ENCODE measurements around the gene ATXN1. TPM values are rescaled to one million over a fixed set of nuclear protein-coding genes. Genes with fewer than 3 reads are reported as not detected.

The ATXN1 gene
- total and polyA plus RNA-seq, 2 of the 13 experiments (the other 11 are each of a cell fraction or from before 2014, with no cell fraction given): 20.7 to 39.5 TPM

GRCh38 chr6:16331384-16332174 is 429.7 kb downstream of the ATXN1 start:
- ATAC-seq (peak; percentile 87), DNase-seq (ENCODE audit: low spot score) (peak; percentile 71), FAIRE-seq (peak; percentile 76)
- in situ Hi-C loops (cut with HindIII; ENCODE audit: extremely low pct_ligation_motif_present, low pct_unique_long_range_greater_than_20kb) (loop anchor here (5.0 to 25.0 kb wide), 2 partner anchors 431 to 631 kb away; partner anchors contain the start of gene ATXN1), intact Hi-C loops (cut with micrococcal nuclease; ENCODE audit: unreplicated experiment) (loop anchor here (1.0 to 10.0 kb wide), 6 partner anchors 77 to 755 kb away; partner anchors contain the start of gene ATXN1)
- H3K79me2 ChIP-seq (ENCODE audit: insufficient read depth, low read length): no peaks in the 10 kb centered on the region
- H3K9me3 ChIP-seq (ENCODE audit: low read length): no peaks in the 10 kb centered on the region
- peak overlapping the region; percentile 33; the same call in 1 of the 2 replicates for H3K4me2 ChIP-seq (ENCODE audit: low read depth, low read length)
- peaks cover 11 to 13% of the 10 kb centered on the region in 2 experiments for H3K36me3 ChIP-seq (replicated peaks in 1 of 2; ENCODE audit: control insufficient read depth in 1 of 2, insufficient read depth in 2 of 2, low read length in 2 of 2)
- WGBS (ENCODE audit: low lambda C conversion rate): 59% methylated on average over 11 of the region's 11 CpGs
- H3K4me3 ChIP-seq (replicated peaks in 1 of 3; ENCODE audit: insufficient read depth in 1 of 3, low read depth in 2 of 3, low read length in 3 of 3): no peak overlapping the region
- H3K4me1 ChIP-seq (ENCODE audit: insufficient read depth, low read length): peaks cover 7% of the 10 kb centered on the region
- no TSS peak for BruUV-seq (replicated peaks)
- H2AFZ ChIP-seq (ENCODE audit: low read length): no peak overlapping the region
- H3K27ac ChIP-seq (ENCODE audit: extremely low read length, insufficient read depth, low read length): no peak overlapping the region
- ChIA-PET POLR2A (interaction anchor here (1.0 kb wide), 1 partner anchor 431 kb away, joined by 4 read pairs; no protein-coding TSS in a partner anchor), CTCF (ENCODE audit: low intra/inter-chr PET ratio, low total read pairs) (interaction anchor here (0.5 to 1.8 kb wide), 7 partner anchors 15 to 633 kb away, joined by 3 to 10 read pairs (median 4); no protein-coding TSS in a partner anchor)
- H4K20me1 ChIP-seq (ENCODE audit: insufficient read depth, low read length): peaks cover 7% of the 10 kb centered on the region; the same call in 1 of the 2 replicates
- no peak overlapping the region for H3K9ac ChIP-seq (ENCODE audit: insufficient read depth, low read depth, low read length)
- H3K27me3 ChIP-seq (ENCODE audit: control insufficient read depth in 1 of 2, insufficient read depth in 2 of 2, low read length in 2 of 2): no peaks in the 10 kb centered on the region
- TF ChIP-seq, protein P1, sequence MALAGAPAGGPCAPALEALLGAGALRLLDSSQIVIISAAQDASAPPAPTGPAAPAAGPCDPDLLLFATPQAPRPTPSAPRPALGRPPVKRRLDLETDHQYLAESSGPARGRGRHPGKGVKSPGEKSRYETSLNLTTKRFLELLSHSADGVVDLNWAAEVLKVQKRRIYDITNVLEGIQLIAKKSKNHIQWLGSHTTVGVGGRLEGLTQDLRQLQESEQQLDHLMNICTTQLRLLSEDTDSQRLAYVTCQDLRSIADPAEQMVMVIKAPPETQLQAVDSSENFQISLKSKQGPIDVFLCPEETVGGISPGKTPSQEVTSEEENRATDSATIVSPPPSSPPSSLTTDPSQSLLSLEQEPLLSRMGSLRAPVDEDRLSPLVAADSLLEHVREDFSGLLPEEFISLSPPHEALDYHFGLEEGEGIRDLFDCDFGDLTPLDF (CRISPR knock-in tag; IDR thresholded peaks at IDR 0.05): 0 out of 2 replicates have a peak, but pooled peaks have one; percentile 23
- TF ChIP-seq ZNF597 (CRISPR knock-in tag; IDR thresholded peaks at IDR 0.05) (no peak), TBL1XR1 (IDR thresholded peaks at IDR 0.05; ENCODE audit: borderline replicate concordance, low read length, partially characterized antibody) (no peak), ISL2 (CRISPR knock-in tag; IDR thresholded peaks at IDR 0.05) (0 out of 2 replicates have a peak, but pooled peaks have one; percentile 24), HNRNPLL (IDR thresholded peaks at IDR 0.05; ENCODE audit: low read depth, low read length, poor library complexity, severe bottlenecking) (no peak), CHD4 (IDR thresholded peaks at IDR 0.05; ENCODE audit: borderline replicate concordance, low read length) (no peak), ZBTB4 (CRISPR knock-in tag; IDR thresholded peaks at IDR 0.05; ENCODE audit: borderline replicate concordance) (no peak), CEBPG (CRISPR knock-in tag; IDR thresholded peaks at IDR 0.05) (peak; percentile 18; the same call in 1 of the 2 replicates), ZNF607 (CRISPR knock-in tag; IDR thresholded peaks at IDR 0.05; ENCODE audit: borderline replicate concordance) (0 out of 2 replicates have a peak, but pooled peaks have one; percentile 25), SIN3A (IDR thresholded peaks at IDR 0.05; ENCODE audit: borderline replicate concordance, low read depth, low read length) (no peak), ZNF777 (CRISPR knock-in tag; IDR thresholded peaks at IDR 0.05) (0 out of 2 replicates have a peak, but pooled peaks have one; percentile 18), THAP11 (CRISPR knock-in tag; IDR thresholded peaks at IDR 0.05) (no peak), ZNF350 (CRISPR knock-in tag; IDR thresholded peaks at IDR 0.05; ENCODE audit: borderline replicate concordance, low read depth) (0 out of 2 replicates have a peak, but pooled peaks have one; percentile 36), YY1 (IDR thresholded peaks at IDR 0.05; ENCODE audit: insufficient read depth, insufficient replicate concordance, low read depth, low read length) (no peak)
- TF ChIP-seq, protein P2, sequence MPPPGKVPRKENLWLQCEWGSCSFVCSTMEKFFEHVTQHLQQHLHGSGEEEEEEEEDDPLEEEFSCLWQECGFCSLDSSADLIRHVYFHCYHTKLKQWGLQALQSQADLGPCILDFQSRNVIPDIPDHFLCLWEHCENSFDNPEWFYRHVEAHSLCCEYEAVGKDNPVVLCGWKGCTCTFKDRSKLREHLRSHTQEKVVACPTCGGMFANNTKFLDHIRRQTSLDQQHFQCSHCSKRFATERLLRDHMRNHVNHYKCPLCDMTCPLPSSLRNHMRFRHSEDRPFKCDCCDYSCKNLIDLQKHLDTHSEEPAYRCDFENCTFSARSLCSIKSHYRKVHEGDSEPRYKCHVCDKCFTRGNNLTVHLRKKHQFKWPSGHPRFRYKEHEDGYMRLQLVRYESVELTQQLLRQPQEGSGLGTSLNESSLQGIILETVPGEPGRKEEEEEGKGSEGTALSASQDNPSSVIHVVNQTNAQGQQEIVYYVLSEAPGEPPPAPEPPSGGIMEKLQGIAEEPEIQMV (CRISPR knock-in tag; IDR thresholded peaks at IDR 0.05; ENCODE audit: low read depth): no peak
